ENCODE measurements around the gene BICD1. TPM values are rescaled to one million over a fixed set of nuclear protein-coding genes. Genes with fewer than 3 reads are reported as not detected.

The BICD1 gene
- total and polyA plus RNA-seq, 2 of the 13 experiments (the other 11 are each of a cell fraction or from before 2014, with no cell fraction given): 4.5 to 5.2 TPM

DNA sequence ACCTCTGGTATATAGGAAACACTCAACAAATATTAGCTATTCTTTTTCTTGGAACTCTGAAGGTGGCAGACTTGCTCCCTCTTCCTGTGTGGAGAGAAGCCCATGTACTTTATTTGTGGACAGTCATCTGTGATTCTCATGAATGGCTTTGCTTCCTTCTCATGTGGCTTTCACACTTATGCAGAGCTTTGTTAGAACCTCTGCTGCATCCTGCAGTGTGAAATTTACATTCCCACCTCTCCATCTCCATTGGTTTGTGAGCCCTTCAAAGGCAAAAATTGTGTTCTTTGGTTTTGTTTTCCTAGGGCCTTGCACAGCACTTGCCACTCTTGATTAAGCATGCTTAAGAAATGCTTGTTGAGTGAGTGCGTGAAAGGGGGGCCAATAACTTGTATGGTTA lies 51.9 kb downstream of the BICD1 start:
- in situ Hi-C loops (cut with HindIII; ENCODE audit: extremely low pct_ligation_motif_present, low pct_unique_long_range_greater_than_20kb) (no loop called here), intact Hi-C loops (cut with micrococcal nuclease; ENCODE audit: unreplicated experiment) (no loop called here)
- Histone ChIP-seq H3K79me2 (ENCODE audit: insufficient read depth, low read length) (no peaks in the 10 kb centered on the region), H3K27ac (ENCODE audit: extremely low read length, insufficient read depth, low read length) (no peak overlapping the region), H3K36me3 (replicated peaks in 1 of 2; ENCODE audit: control insufficient read depth in 1 of 2, insufficient read depth in 2 of 2, low read length in 2 of 2) (no peaks in the 10 kb centered on the region), H3K4me2 (ENCODE audit: low read depth, low read length) (no peak overlapping the region), H3K4me1 (ENCODE audit: insufficient read depth, low read length) (no peaks in the 10 kb centered on the region), H3K9me3 (ENCODE audit: low read length) (no peaks in the 10 kb centered on the region), H3K27me3 (ENCODE audit: control insufficient read depth in 1 of 2, insufficient read depth in 2 of 2, low read length in 2 of 2) (no peaks in the 10 kb centered on the region), H4K20me1 (ENCODE audit: insufficient read depth, low read length) (no peaks in the 10 kb centered on the region), H2AFZ (ENCODE audit: low read length) (no peak overlapping the region), H3K4me3 (replicated peaks in 1 of 3; ENCODE audit: insufficient read depth in 1 of 3, low read depth in 2 of 3, low read length in 3 of 3) (no peak overlapping the region), H3K9ac (ENCODE audit: insufficient read depth, low read depth, low read length) (no peak overlapping the region)
- DNase-seq (ENCODE audit: low spot score): no peak
- WGBS (ENCODE audit: low lambda C conversion rate): 96% methylated on average over 1 of the region's 1 CpG
- no peak for FAIRE-seq
- no TSS peak for BruUV-seq (replicated peaks)
- ATAC-seq: no peak
- POLR2A ChIA-PET: no interaction called here
- TF ChIP-seq, protein P1, sequence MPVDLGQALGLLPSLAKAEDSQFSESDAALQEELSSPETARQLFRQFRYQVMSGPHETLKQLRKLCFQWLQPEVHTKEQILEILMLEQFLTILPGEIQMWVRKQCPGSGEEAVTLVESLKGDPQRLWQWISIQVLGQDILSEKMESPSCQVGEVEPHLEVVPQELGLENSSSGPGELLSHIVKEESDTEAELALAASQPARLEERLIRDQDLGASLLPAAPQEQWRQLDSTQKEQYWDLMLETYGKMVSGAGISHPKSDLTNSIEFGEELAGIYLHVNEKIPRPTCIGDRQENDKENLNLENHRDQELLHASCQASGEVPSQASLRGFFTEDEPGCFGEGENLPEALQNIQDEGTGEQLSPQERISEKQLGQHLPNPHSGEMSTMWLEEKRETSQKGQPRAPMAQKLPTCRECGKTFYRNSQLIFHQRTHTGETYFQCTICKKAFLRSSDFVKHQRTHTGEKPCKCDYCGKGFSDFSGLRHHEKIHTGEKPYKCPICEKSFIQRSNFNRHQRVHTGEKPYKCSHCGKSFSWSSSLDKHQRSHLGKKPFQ (CRISPR knock-in tag; IDR thresholded peaks at IDR 0.05; ENCODE audit: insufficient replicate concordance): no peak
- no peak for TF ChIP-seq MBNL3 (CRISPR knock-in tag; conservative IDR thresholded peaks at IDR 0.05)
- CTCF ChIA-PET (ENCODE audit: low intra/inter-chr PET ratio, low total read pairs): no interaction called here

DNA sequence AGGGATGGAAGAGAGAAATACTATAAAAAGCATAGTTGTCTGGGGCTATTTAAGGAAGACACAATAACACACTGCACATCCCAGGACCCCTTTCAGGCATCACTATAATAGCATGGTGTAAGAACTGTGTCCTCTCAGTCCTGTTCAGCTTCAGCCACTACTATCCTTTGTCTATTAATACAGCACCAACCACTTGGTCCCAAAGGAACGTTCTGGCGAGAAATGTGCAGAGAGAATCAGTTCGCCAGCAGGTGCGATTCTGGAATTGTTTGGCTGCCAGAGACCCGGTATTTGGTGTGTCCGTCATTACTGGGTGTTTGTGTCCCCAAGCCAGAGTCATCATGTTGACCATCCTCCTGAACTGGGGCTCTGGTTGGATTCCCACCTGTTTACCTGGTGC lies 52.7 kb downstream of the BICD1 start:
- BruUV-seq (replicated peaks): no TSS peak
- FAIRE-seq: no peak
- CTCF ChIA-PET (ENCODE audit: low intra/inter-chr PET ratio, low total read pairs): no interaction called here
- Histone ChIP-seq H3K27ac (ENCODE audit: extremely low read length, insufficient read depth, low read length) (no peak overlapping the region), H3K4me3 (replicated peaks in 1 of 3; ENCODE audit: insufficient read depth in 1 of 3, low read depth in 2 of 3, low read length in 3 of 3) (no peak overlapping the region), H3K9ac (ENCODE audit: insufficient read depth, low read depth, low read length) (no peak overlapping the region), H4K20me1 (ENCODE audit: insufficient read depth, low read length) (no peaks in the 10 kb centered on the region), H3K4me2 (ENCODE audit: low read depth, low read length) (no peak overlapping the region), H3K27me3 (ENCODE audit: control insufficient read depth in 1 of 2, insufficient read depth in 2 of 2, low read length in 2 of 2) (no peaks in the 10 kb centered on the region), H3K36me3 (replicated peaks in 1 of 2; ENCODE audit: control insufficient read depth in 1 of 2, insufficient read depth in 2 of 2, low read length in 2 of 2) (no peaks in the 10 kb centered on the region), H3K79me2 (ENCODE audit: insufficient read depth, low read length) (no peaks in the 10 kb centered on the region), H3K4me1 (ENCODE audit: insufficient read depth, low read length) (no peaks in the 10 kb centered on the region), H3K9me3 (ENCODE audit: low read length) (no peaks in the 10 kb centered on the region), H2AFZ (ENCODE audit: low read length) (no peak overlapping the region)
- in situ Hi-C loops (cut with HindIII; ENCODE audit: extremely low pct_ligation_motif_present, low pct_unique_long_range_greater_than_20kb) (no loop called here), intact Hi-C loops (cut with micrococcal nuclease; ENCODE audit: unreplicated experiment) (no loop called here)
- DNase-seq (ENCODE audit: low spot score): no peak
- POLR2A ChIA-PET: no interaction called here
- TF ChIP-seq DNMT1 (CRISPR knock-in tag; IDR thresholded peaks at IDR 0.05): no peak
- TF ChIP-seq, protein P2, sequence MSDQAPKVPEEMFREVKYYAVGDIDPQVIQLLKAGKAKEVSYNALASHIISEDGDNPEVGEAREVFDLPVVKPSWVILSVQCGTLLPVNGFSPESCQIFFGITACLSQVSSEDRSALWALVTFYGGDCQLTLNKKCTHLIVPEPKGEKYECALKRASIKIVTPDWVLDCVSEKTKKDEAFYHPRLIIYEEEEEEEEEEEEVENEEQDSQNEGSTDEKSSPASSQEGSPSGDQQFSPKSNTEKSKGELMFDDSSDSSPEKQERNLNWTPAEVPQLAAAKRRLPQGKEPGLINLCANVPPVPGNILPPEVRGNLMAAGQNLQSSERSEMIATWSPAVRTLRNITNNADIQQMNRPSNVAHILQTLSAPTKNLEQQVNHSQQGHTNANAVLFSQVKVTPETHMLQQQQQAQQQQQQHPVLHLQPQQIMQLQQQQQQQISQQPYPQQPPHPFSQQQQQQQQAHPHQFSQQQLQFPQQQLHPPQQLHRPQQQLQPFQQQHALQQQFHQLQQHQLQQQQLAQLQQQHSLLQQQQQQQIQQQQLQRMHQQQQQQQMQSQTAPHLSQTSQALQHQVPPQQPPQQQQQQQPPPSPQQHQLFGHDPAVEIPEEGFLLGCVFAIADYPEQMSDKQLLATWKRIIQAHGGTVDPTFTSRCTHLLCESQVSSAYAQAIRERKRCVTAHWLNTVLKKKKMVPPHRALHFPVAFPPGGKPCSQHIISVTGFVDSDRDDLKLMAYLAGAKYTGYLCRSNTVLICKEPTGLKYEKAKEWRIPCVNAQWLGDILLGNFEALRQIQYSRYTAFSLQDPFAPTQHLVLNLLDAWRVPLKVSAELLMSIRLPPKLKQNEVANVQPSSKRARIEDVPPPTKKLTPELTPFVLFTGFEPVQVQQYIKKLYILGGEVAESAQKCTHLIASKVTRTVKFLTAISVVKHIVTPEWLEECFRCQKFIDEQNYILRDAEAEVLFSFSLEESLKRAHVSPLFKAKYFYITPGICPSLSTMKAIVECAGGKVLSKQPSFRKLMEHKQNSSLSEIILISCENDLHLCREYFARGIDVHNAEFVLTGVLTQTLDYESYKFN (CRISPR knock-in tag; conservative IDR thresholded peaks at IDR 0.05): no peak
- TF ChIP-seq ZBTB38 (CRISPR knock-in tag; IDR thresholded peaks at IDR 0.05): no peak
- TF ChIP-seq CAMTA2 (CRISPR knock-in tag; IDR thresholded peaks at IDR 0.05; ENCODE audit: borderline replicate concordance): no peak
- no peak for TF ChIP-seq ZMYM2 (CRISPR knock-in tag; IDR thresholded peaks at IDR 0.05)
- TF ChIP-seq ZNF780A (CRISPR knock-in tag; IDR thresholded peaks at IDR 0.05): no peak
- no peak for TF ChIP-seq JUN (CRISPR knock-in tag; IDR thresholded peaks at IDR 0.05)
- TF ChIP-seq CREB1 (IDR thresholded peaks at IDR 0.05): no peak
- no peak for TF ChIP-seq CREB1 (CRISPR knock-in tag; IDR thresholded peaks at IDR 0.05)
- no peak for TF ChIP-seq PLRG1 (conservative IDR thresholded peaks at IDR 0.05)
- 99% methylated on average over 6 of the region's 6 CpGs for WGBS (ENCODE audit: low lambda C conversion rate)
- ATAC-seq: no peak

Data from HepG2 (cell line).